Right lobe of liver (tissue), 4 donors: ENCODE results near the gene SLC30A5.

Source experiments
- CTCF ChIP-seq, 4 donors: fragments of 200-600 bp in 3 of 4; fragments of 450-650 bp in 1 of 4; IDR thresholded peaks; one replicate each; pipeline versions ENCODE4 v1.5.1 to v1.8.0; 2016 to 2022; ENCODE audit warnings: antibody characterized with exemption in 4 of 4, mild to moderate bottlenecking in 2 of 4
- POLR2A ChIP-seq: fragments of 450-650 bp; IDR thresholded peaks from one replicate; pipeline ENCODE4 v1.6.1; 2017; ENCODE audit warnings: antibody characterized with exemption, mild to moderate bottlenecking
- donor health status: DM: no; HTN: no; CAD: no.
- donor health status: DM: no; HTN: no; CAD: no.
- donor health status: DM: no; HTN: yes; CAD: no.

DNA sequence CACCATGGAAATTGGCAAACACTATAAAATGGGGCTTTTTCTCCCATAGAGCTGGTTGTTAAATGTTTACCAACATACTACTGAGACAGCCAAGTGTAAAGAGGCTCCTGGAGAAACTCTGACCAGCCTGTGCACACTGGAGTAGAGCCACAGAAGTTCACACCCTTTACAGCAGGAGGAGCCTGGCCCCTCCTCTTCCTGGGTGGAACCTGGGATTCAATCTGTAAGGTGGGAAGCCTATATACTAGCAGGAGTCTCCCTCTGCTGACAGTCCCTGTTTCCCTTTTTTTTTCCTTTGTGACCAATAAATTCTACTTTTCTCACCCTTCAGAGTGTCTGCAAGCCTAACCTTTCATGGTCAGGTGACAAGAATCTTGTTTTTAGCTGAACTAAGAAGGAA is 10.4 kb upstream of the SLC30A5 start:
- TF ChIP-seq POLR2A (no peak), CTCF (IDR thresholded peaks at IDR 0.05) (peak in 2 of 4 donors; percentile 16 to 43)
